HepG2 (cell line): ENCODE results near the gene KCTD13. TPM values are rescaled to one million over a fixed set of nuclear protein-coding genes. Genes with fewer than 3 reads are reported as not detected.
A peak's percentile ranks its signal among the peaks of the same experiment; 100 is the strongest.

Experiments used
- CEBPG ChIP-seq: IDR thresholded peaks from 2 replicates; pipeline ENCODE4 v1.6.1; 2016
- CREM ChIP-seq, 2 experiments: sonication (generic) in 1 of 2; formaldehyde crosslinking in 1 of 2; IDR thresholded peaks; 2 replicates each; pipeline versions ENCODE4 v1.4.0 to v1.6.1; 2016 to 2020; ENCODE audit warnings: antibody characterized with exemption in 1 of 2, mild to moderate bottlenecking in 1 of 2, missing genetic modification reagents in 1 of 2
- FOXA1 ChIP-seq, 2 experiments: fragments of 450-650 bp in 1 of 2; sonication (generic) in 1 of 2; formaldehyde crosslinking in 1 of 2; IDR thresholded peaks; 2 replicates each; pipeline versions ENCODE4 v1.4.0 to v1.6.1; 2016 to 2020; ENCODE audit warnings: missing genetic modification reagents in 1 of 2
- HHEX ChIP-seq: IDR thresholded peaks from 2 replicates; pipeline ENCODE4 v1.6.1; 2016; ENCODE audit warnings: control low read depth
- KDM4B ChIP-seq: sonication (generic); formaldehyde crosslinking; IDR thresholded peaks from 2 replicates; pipeline ENCODE4 v1.4.0; 2020; ENCODE audit warnings: missing genetic modification reagents
- MXD4 ChIP-seq: IDR thresholded peaks from 2 replicates; pipeline ENCODE4 v1.6.1; 2016; ENCODE audit warnings: mild to moderate bottlenecking, missing biosample characterization, missing genetic modification reagents
- MXI1 ChIP-seq: IDR thresholded peaks from 3 replicates; pipeline ENCODE4 v1.6.1; 2012; ENCODE audit warnings: low read depth, low read length, inconsistent platforms, borderline replicate concordance
- NFIC ChIP-seq: IDR thresholded peaks from 2 replicates; pipeline ENCODE4 v1.6.1; 2012; ENCODE audit warnings: mild to moderate bottlenecking, low read length, inconsistent platforms
- NRL ChIP-seq: sonication (generic); formaldehyde crosslinking; IDR thresholded peaks from 2 replicates; pipeline ENCODE4 v1.5.0; 2020; ENCODE audit warnings: missing genetic modification reagents, mild to moderate bottlenecking, moderate library complexity, borderline replicate concordance
- RBFOX2 ChIP-seq: fragments of 200-400 bp; formaldehyde crosslinking; IDR thresholded peaks from 2 replicates; pipeline ENCODE4 v1.6.1; 2017; ENCODE audit warnings: low read depth, mild to moderate bottlenecking, low read length
- SKI ChIP-seq: fragments of 450-650 bp; IDR thresholded peaks from one replicate; pipeline ENCODE4 v1.6.1; 2018; ENCODE audit warnings: mild to moderate bottlenecking; ENCODE audit not compliant: partially characterized antibody
- SRY ChIP-seq: sonication (generic); formaldehyde crosslinking; IDR thresholded peaks from 2 replicates; pipeline ENCODE4 v1.8.0; 2022; ENCODE audit warnings: mild to moderate bottlenecking, missing genetic modification reagents
- SSRP1 ChIP-seq: IDR thresholded peaks from 2 replicates; pipeline ENCODE4 v1.6.1; 2016; ENCODE audit warnings: control low read depth
- TFDP1 ChIP-seq: IDR thresholded peaks from 2 replicates; pipeline ENCODE4 v1.6.1; 2016; ENCODE audit warnings: missing compliant biosample characterization, missing genetic modification reagents, borderline replicate concordance
- UBTF ChIP-seq: sonication (generic); formaldehyde crosslinking; IDR thresholded peaks from 2 replicates; pipeline ENCODE4 v1.4.0; 2020; ENCODE audit warnings: mild to moderate bottlenecking, missing genetic modification reagents
- ZEB1 ChIP-seq: IDR thresholded peaks from 2 replicates; pipeline ENCODE4 v1.6.1; 2012; ENCODE audit warnings: mild to moderate bottlenecking, low read depth, inconsistent platforms; ENCODE audit not compliant: insufficient replicate concordance
- ZFP62 ChIP-seq: sonication (generic); formaldehyde crosslinking; IDR thresholded peaks from 2 replicates; pipeline ENCODE4 v1.4.0; 2020; ENCODE audit warnings: missing genetic modification reagents
- ZFY ChIP-seq: sonication (generic); formaldehyde crosslinking; IDR thresholded peaks from 2 replicates; pipeline ENCODE4 v1.4.0; 2020; ENCODE audit warnings: missing genetic modification reagents
- ZMYM3 ChIP-seq: sonication (generic); formaldehyde crosslinking; IDR thresholded peaks from 2 replicates; pipeline ENCODE4 v1.5.1; 2020; ENCODE audit warnings: mild to moderate bottlenecking, missing genetic modification reagents
- ZNF24 ChIP-seq: fragments of 450-650 bp; IDR thresholded peaks from 2 replicates; pipeline ENCODE4 v1.6.1; 2017; ENCODE audit warnings: antibody characterized with exemption, mild to moderate bottlenecking
- ZNF446 ChIP-seq: sonication (generic); formaldehyde crosslinking; IDR thresholded peaks from 2 replicates; pipeline ENCODE4 v1.5.0; 2020; ENCODE audit warnings: mild to moderate bottlenecking, missing genetic modification reagents
- ZNF572 ChIP-seq: sonication (generic); formaldehyde crosslinking; IDR thresholded peaks from 2 replicates; pipeline ENCODE4 v1.5.1; 2020; ENCODE audit warnings: mild to moderate bottlenecking, missing genetic modification reagents
- ZNF746 ChIP-seq: sonication (generic); formaldehyde crosslinking; IDR thresholded peaks from 2 replicates; pipeline ENCODE4 v1.8.0; 2022; ENCODE audit warnings: mild to moderate bottlenecking, missing genetic modification reagents
- polyA plus RNA-seq, 8 experiments: library from polyadenylated mRNA; depleted of rRNA in 3 of 8; stranded (reverse) in 7 of 8; unstranded in 1 of 8; fragments of >200 nt; fragmentation: Illumina TruSeq in 4 of 8; extraction: Trizol in 4 of 8; gene quantifications; 2 replicates each; pipeline versions ENCODE4 v1.2.1 to v1.2.3, GENCODE V29; 2011 to 2016; ENCODE audit warnings: low read depth in 4 of 8, missing spikeins in 1 of 8, mixed read lengths in 1 of 8; ENCODE audit not compliant: insufficient read depth in 1 of 8
- total RNA-seq, 5 experiments: library from RNA; depleted of rRNA; stranded (reverse); fragments of >200 nt; fragmentation: Illumina TruSeq; extraction: Trizol; gene quantifications; 2 replicates each; pipeline ENCODE4 v1.2.3, GENCODE V29; 2016; ENCODE audit warnings: low read depth in 1 of 5
- TF ChIP-seq, protein P1 (sequence below): sonication (generic); formaldehyde crosslinking; IDR thresholded peaks from 2 replicates; pipeline ENCODE4 v1.4.0; 2020; ENCODE audit warnings: missing genetic modification reagents

KCTD13 gene
- total and polyA plus RNA-seq, 2 of the 13 experiments (the other 11 are each of a cell fraction or from before 2014, with no cell fraction given), result 6.3 to 14.7 TPM

DNA sequence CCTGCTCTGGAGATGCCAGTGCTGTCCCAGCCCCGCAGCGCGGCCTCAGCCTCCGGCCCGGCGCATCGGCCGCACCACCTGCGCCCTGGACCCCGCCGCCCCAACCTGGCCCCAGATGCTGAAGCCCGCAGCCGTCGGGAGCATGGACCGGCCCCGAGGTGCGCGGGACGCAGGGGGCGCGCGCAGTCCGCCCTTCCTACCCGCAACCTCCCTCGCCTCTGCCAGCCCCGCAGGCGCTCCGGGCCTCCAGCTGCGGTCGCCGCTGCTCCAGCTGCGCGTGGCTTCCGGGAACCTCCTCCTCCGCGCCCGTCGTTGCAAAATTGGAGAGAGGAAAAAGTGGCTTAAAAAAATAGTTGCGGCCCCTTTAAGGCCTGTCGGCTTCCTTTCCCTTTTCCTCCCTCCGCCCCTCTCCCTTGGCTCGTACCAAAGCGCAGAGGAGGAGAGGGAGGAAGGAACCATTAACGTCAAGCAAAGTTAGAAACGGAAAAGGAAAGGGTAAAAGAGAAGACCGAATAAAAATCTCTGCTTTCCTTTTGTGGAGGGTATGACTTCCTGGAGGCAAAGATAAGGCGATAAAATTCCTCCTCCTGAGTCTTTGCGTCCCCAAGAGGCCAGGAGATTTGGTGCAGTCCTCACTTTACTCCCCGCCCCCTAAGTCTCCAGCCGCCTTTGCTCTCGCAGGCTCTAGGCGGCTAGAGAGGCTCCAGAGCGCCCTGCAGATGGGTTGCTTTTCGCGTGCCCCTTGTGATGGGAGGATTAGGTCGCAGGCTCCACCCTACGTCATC is 63.0 kb downstream of the KCTD13 start, which contains the start of gene CDIPT (continued):
- peak; percentile 89 for TF ChIP-seq ZEB1
- peak; percentile 71 for TF ChIP-seq ZMYM3 (CRISPR knock-in tag)
- TF ChIP-seq CREM (IDR thresholded peaks at IDR 0.05), result peak; percentile 94
- peak; percentile 66; the same call in 1 of the 2 replicates for TF ChIP-seq CREM (CRISPR knock-in tag; IDR thresholded peaks at IDR 0.05)
- TF ChIP-seq ZFP62, result no peak
- peak; percentile 84; the same call in 1 of the 2 replicates for TF ChIP-seq KDM4B (CRISPR knock-in tag)
- TF ChIP-seq SRY, result peak; percentile 86; the same call in 1 of the 2 replicates
- TF ChIP-seq, protein P1, sequence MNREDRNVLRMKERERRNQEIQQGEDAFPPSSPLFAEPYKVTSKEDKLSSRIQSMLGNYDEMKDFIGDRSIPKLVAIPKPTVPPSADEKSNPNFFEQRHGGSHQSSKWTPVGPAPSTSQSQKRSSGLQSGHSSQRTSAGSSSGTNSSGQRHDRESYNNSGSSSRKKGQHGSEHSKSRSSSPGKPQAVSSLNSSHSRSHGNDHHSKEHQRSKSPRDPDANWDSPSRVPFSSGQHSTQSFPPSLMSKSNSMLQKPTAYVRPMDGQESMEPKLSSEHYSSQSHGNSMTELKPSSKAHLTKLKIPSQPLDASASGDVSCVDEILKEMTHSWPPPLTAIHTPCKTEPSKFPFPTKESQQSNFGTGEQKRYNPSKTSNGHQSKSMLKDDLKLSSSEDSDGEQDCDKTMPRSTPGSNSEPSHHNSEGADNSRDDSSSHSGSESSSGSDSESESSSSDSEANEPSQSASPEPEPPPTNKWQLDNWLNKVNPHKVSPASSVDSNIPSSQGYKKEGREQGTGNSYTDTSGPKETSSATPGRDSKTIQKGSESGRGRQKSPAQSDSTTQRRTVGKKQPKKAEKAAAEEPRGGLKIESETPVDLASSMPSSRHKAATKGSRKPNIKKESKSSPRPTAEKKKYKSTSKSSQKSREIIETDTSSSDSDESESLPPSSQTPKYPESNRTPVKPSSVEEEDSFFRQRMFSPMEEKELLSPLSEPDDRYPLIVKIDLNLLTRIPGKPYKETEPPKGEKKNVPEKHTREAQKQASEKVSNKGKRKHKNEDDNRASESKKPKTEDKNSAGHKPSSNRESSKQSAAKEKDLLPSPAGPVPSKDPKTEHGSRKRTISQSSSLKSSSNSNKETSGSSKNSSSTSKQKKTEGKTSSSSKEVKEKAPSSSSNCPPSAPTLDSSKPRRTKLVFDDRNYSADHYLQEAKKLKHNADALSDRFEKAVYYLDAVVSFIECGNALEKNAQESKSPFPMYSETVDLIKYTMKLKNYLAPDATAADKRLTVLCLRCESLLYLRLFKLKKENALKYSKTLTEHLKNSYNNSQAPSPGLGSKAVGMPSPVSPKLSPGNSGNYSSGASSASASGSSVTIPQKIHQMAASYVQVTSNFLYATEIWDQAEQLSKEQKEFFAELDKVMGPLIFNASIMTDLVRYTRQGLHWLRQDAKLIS (CRISPR knock-in tag), result 0 out of 2 replicates have a peak, but pooled peaks have one; percentile 48
- TF ChIP-seq MXI1, result peak; percentile 95; the same call in 2 of the 3 replicates
- TF ChIP-seq ZNF746, result 0 out of 2 replicates have a peak, but pooled peaks have one; percentile 69
- no peak; the same call in 1 of the 2 replicates for TF ChIP-seq ZNF572 (CRISPR knock-in tag)
- peak; percentile 89 for TF ChIP-seq RBFOX2
- TF ChIP-seq TFDP1 (CRISPR knock-in tag), result peak; percentile 83; the same call in 1 of the 2 replicates
- peak; percentile 70 for TF ChIP-seq CEBPG (CRISPR knock-in tag)
- TF ChIP-seq SSRP1, result no peak
- 0 out of 2 replicates have a peak, but pooled peaks have one; percentile 26 for TF ChIP-seq ZNF446 (CRISPR knock-in tag)
- peak; percentile 65; the same call in 1 of the 2 replicates for TF ChIP-seq ZNF24
- no peak for TF ChIP-seq NRL (CRISPR knock-in tag)
- peak; percentile 73 for TF ChIP-seq SKI
- TF ChIP-seq UBTF (CRISPR knock-in tag), result peak; percentile 80
- TF ChIP-seq HHEX (CRISPR knock-in tag), result no peak; the same call in 1 of the 2 replicates
- TF ChIP-seq ZFY (CRISPR knock-in tag), result peak; percentile 92
- peak; percentile 78; the same call in 1 of the 2 replicates for TF ChIP-seq MXD4 (CRISPR knock-in tag)
- TF ChIP-seq NFIC, result peak; percentile 88
- no peak for TF ChIP-seq FOXA1 (IDR thresholded peaks at IDR 0.05)
- peak; percentile 24; the same call in 1 of the 2 replicates for TF ChIP-seq FOXA1 (CRISPR knock-in tag; IDR thresholded peaks at IDR 0.05)
